GM19023 (cell line): Measurements from ENCODE around the gene ZNF627.
"Not testable (repeated sequence)": the region's sequence is repeated elsewhere in the genome, so short reads cannot be mapped to it uniquely, and the experiment has no call there.

Experiments used
- ATAC-seq: cut with Tn5 transposase; IDR thresholded peaks from one replicate; pipeline ENCODE4 v1.9.1; 2021; ENCODE audit warnings: mild to moderate bottlenecking, moderate library complexity; ENCODE audit not compliant: unreplicated experiment

ZNF627 gene

GRCh38 chr19:11597202-11598102, at the start of gene ZNF627:
Gene ZNF627 (plus strand): TSS chr19:11597483. CDS start chr19:11597628, 145 bp downstream.
- peak; percentile 95 for ATAC-seq

- ATAC-seq, result no peak
Measured at GRCh38 chr19:11547929-11548700, 49.2 kb upstream of the ZNF627 start.

GRCh38 chr19:11549386-11549953, 47.8 kb upstream of the ZNF627 start:
- ATAC-seq, result no peak

GRCh38 chr19:11550265-11550664, 47.0 kb upstream of the ZNF627 start:
- no peak for ATAC-seq

GRCh38 chr19:11551603-11552235, 45.6 kb upstream of the ZNF627 start:
- no peak for ATAC-seq

GRCh38 chr19:11552666-11553372, 44.5 kb upstream of the ZNF627 start:
- no peak for ATAC-seq

- ATAC-seq, result no peak
Measured at GRCh38 chr19:11554160-11554559, 43.1 kb upstream of the ZNF627 start.

- ATAC-seq, result no peak
Measured at GRCh38 chr19:11555246-11555645, 42.0 kb upstream of the ZNF627 start.

GRCh38 chr19:11556634-11557420, 40.5 kb upstream of the ZNF627 start:
- no peak for ATAC-seq

GRCh38 chr19:11558881-11559828, 38.1 kb upstream of the ZNF627 start, which contains the start of gene ELOF1:
Gene ELOF1 (minus strand): TSS chr19:11559230. CDS start chr19:11554347, 4,883 bp downstream.
- peak; percentile 80 for ATAC-seq

- no peak for ATAC-seq
Measured at GRCh38 chr19:11560404-11561051, 36.8 kb upstream of the ZNF627 start.

GRCh38 chr19:11563532-11563931, 33.8 kb upstream of the ZNF627 start:
- ATAC-seq, result no peak

- not testable (repeated sequence) for ATAC-seq
Measured at GRCh38 chr19:11564082-11564807, 33.0 kb upstream of the ZNF627 start.

GRCh38 chr19:11565649-11565980, 31.7 kb upstream of the ZNF627 start:
- ATAC-seq, result not testable (repeated sequence)

GRCh38 chr19:11566164-11566563, 31.1 kb upstream of the ZNF627 start:
- no peak for ATAC-seq

GRCh38 chr19:11570039-11570462, 27.2 kb upstream of the ZNF627 start:
- no peak for ATAC-seq

GRCh38 chr19:11573354-11573753, 23.9 kb upstream of the ZNF627 start:
- not testable (repeated sequence) for ATAC-seq
